Fibroblast of lung (primary cell): ENCODE data around the gene GCAT. TPM values are rescaled to one million over a fixed set of nuclear protein-coding genes. Genes with fewer than 3 reads are reported as not detected.
A peak's percentile ranks its signal among the peaks of the same experiment; 100 is the strongest.

ENCODE experiments used
- DNase-seq, 2 donors: peaks; one replicate each; pipeline versions ENCODE4 v3.0.0 to v3.0.0-alpha.2; 2010; ENCODE audit warnings: low read depth in 2 of 2
- H2AFZ ChIP-seq: 2 replicates; pipeline ENCODE4 v1.5.1; 2012; ENCODE audit warnings: low read length, control low read depth, inconsistent platforms
- H3K27ac ChIP-seq: 2 replicates; pipeline ENCODE4 v1.5.1; 2011; ENCODE audit warnings: low read length, control low read depth; ENCODE audit not compliant: insufficient read depth
- H3K27me3 ChIP-seq: 2 replicates; pipeline ENCODE4 v1.5.1; 2011; ENCODE audit warnings: mild to moderate bottlenecking, low read length; ENCODE audit not compliant: control insufficient read depth, insufficient read depth
- H3K36me3 ChIP-seq: 2 replicates; pipeline ENCODE4 v1.5.1; 2011; ENCODE audit warnings: low read length; ENCODE audit not compliant: control insufficient read depth, insufficient read depth
- H3K4me1 ChIP-seq: 2 replicates; pipeline ENCODE4 v1.5.1; 2011; ENCODE audit warnings: low read length; ENCODE audit not compliant: control insufficient read depth, insufficient read depth; ENCODE audit errors: extremely low read depth
- H3K4me2 ChIP-seq: 2 replicates; pipeline ENCODE4 v1.5.1; 2011; ENCODE audit warnings: low read length, control low read depth; ENCODE audit not compliant: insufficient read depth; ENCODE audit errors: extremely low read depth
- H3K4me3 ChIP-seq, 4 experiments: fragments of 200-600 bp in 1 of 4; sonication (generic) in 1 of 4; replicated peaks in 1 of 4; 2 replicates each; pipeline ENCODE4 v1.5.1; 2011 to 2016; ENCODE audit warnings: low read length in 4 of 4, low read depth in 3 of 4, mild to moderate bottlenecking in 3 of 4, control low read depth in 2 of 4, inconsistent platforms in 1 of 4, mixed read lengths in 1 of 4; ENCODE audit not compliant: insufficient read depth in 1 of 4; ENCODE audit errors: control extremely low read depth in 1 of 4
- H3K79me2 ChIP-seq: 2 replicates; pipeline ENCODE4 v1.5.1; 2012; ENCODE audit warnings: mild to moderate bottlenecking, low read length, inconsistent platforms; ENCODE audit not compliant: control insufficient read depth, insufficient read depth
- H3K9ac ChIP-seq: 2 replicates; pipeline ENCODE4 v1.5.1; 2011; ENCODE audit warnings: mild to moderate bottlenecking, low read length, control low read depth; ENCODE audit not compliant: insufficient read depth
- H3K9me3 ChIP-seq: 2 replicates; pipeline ENCODE4 v1.5.1; 2012; ENCODE audit warnings: low read depth, low read length; ENCODE audit not compliant: control insufficient read depth, insufficient read depth
- H4K20me1 ChIP-seq: 2 replicates; pipeline ENCODE4 v1.5.1; 2011; ENCODE audit warnings: low read length; ENCODE audit not compliant: control insufficient read depth, insufficient read depth; ENCODE audit errors: extremely low read depth
- CTCF ChIP-seq, 2 donors: IDR thresholded peaks in 1 of 2; conservative IDR thresholded peaks in 1 of 2; 1 replicate in 1 of 2; 2 replicates in 1 of 2; pipeline ENCODE4 v1.5.1; 2011 to 2012; ENCODE audit warnings: low read length in 2 of 2, control low read depth in 1 of 2, inconsistent platforms in 1 of 2, low read depth in 1 of 2, mild to moderate bottlenecking in 1 of 2
- EZH2 ChIP-seq: IDR thresholded peaks from 2 replicates; pipeline ENCODE4 v1.5.1; 2012; ENCODE audit warnings: low read length, control low read depth, mild to moderate bottlenecking; ENCODE audit errors: missing control alignments
- polyA plus RNA-seq, 2 donors: library from polyadenylated mRNA; depleted of rRNA in 1 of 2; stranded (reverse) in 1 of 2; unstranded in 1 of 2; fragments of >200 nt; gene quantifications; 2 replicates each; pipeline ENCODE4 v1.2.1, GENCODE V29; 2011 to 2012; ENCODE audit warnings: missing spikeins in 1 of 2
- total RNA-seq: library from RNA; depleted of rRNA; stranded (reverse); fragments of >200 nt; gene quantifications from 2 replicates; pipeline ENCODE4 v1.2.1, GENCODE V29; 2014

The GCAT gene
- total and polyA plus RNA-seq, 2 donors (not counting 1 experiment from before 2014, with no cell fraction given) = 6.6 to 11.9 TPM

- peaks cover 40% of the 10 kb centered on the region for H3K79me2 ChIP-seq
Measured at GRCh38 chr22:37846433-37846832, 38.7 kb downstream of the GCAT start.

GRCh38 chr22:37848587-37849088, 40.9 kb downstream of the GCAT start:
- peak overlapping the region; percentile 86 for H3K27ac ChIP-seq
- H3K4me2 ChIP-seq = peak overlapping the region; percentile 90
- no peak for TF ChIP-seq CTCF (conservative IDR thresholded peaks at IDR 0.05 in 1 of 2, IDR thresholded peaks at IDR 0.05 in 1 of 2; ENCODE audit: low read depth in 1 of 2, low read length in 2 of 2)
- TF ChIP-seq EZH2 = no peak
- no peak overlapping the region for H2AFZ ChIP-seq
- peak overlapping the region; percentile 42 to 97 (median 78) for H3K4me3 ChIP-seq
- DNase-seq = peak; percentile 11 to 48
- no peaks in the 10 kb centered on the region for H3K27me3 ChIP-seq
- peak overlapping the region; percentile 84 for H3K9ac ChIP-seq
- no peaks in the 10 kb centered on the region for H4K20me1 ChIP-seq
- H3K4me1 ChIP-seq = no peaks in the 10 kb centered on the region
- H3K9me3 ChIP-seq = no peaks in the 10 kb centered on the region
- H3K36me3 ChIP-seq = peaks cover 9% of the 10 kb centered on the region
- H3K79me2 ChIP-seq = peaks cover 37% of the 10 kb centered on the region

More at GRCh38 chr22:37846433-37846832, 38.7 kb downstream of the GCAT start:
- Histone ChIP-seq H3K4me3 (no peak overlapping the region), H3K4me2 (no peak overlapping the region), H4K20me1 (no peaks in the 10 kb centered on the region), H3K36me3 (peaks cover 5% of the 10 kb centered on the region), H2AFZ (no peak overlapping the region), H3K4me1 (peaks cover 3% of the 10 kb centered on the region), H3K27ac (no peak overlapping the region), H3K27me3 (no peaks in the 10 kb centered on the region), H3K9me3 (no peaks in the 10 kb centered on the region), H3K9ac (no peak overlapping the region)
- TF ChIP-seq EZH2 (no peak), CTCF (conservative IDR thresholded peaks at IDR 0.05 in 1 of 2, IDR thresholded peaks at IDR 0.05 in 1 of 2; ENCODE audit: low read depth in 1 of 2, low read length in 2 of 2) (no peak)
- DNase-seq = no peak

GRCh38 chr22:37849089-37849751, 41.5 kb downstream of the GCAT start, which contains the start of gene EIF3L:
TSS of gene EIF3L (plus strand) at chr22:37849419. CDS start at chr22:37849450, 31 bp downstream.
- Histone ChIP-seq H3K4me3 (peak within 1 kb of the TSS; percentile 42 to 97 (median 78)), H3K4me2 (peak within 1 kb of the TSS; percentile 90), H3K27me3 (no peaks in the 10 kb centered on the region), H3K4me1 (no peaks in the 10 kb centered on the region), H3K36me3 (peaks cover 9% of the 10 kb centered on the region), H3K27ac (peak within 1 kb of the TSS; percentile 86), H2AFZ (peak within 1 kb of the TSS; percentile 84), H4K20me1 (no peaks in the 10 kb centered on the region), H3K9ac (peak within 1 kb of the TSS; percentile 84), H3K79me2 (peaks cover 41% of the 10 kb centered on the region), H3K9me3 (no peaks in the 10 kb centered on the region)
- TF ChIP-seq EZH2 = no peak
- no peak for TF ChIP-seq CTCF (conservative IDR thresholded peaks at IDR 0.05 in 1 of 2, IDR thresholded peaks at IDR 0.05 in 1 of 2; ENCODE audit: low read depth in 1 of 2, low read length in 2 of 2)
- DNase-seq = peak; percentile 86 to 88
